NCI-H526 treated with DMSO at 0.1 percent for 48 hours (cell line): Measurements from ENCODE around the gene SLC43A3.
"Not testable (repeated sequence)": the region's sequence is repeated elsewhere in the genome, so short reads cannot be mapped to it uniquely, and the experiment has no call there.

Source experiments
- DNase-seq: peaks from one replicate; lab custom pipeline; 2025; lab: John Stamatoyannopoulos, UW

Gene SLC43A3

GRCh38 chr11:57405271-57405860 lies 21.6 kb downstream of the SLC43A3 start:
- DNase-seq: no peak

DNA sequence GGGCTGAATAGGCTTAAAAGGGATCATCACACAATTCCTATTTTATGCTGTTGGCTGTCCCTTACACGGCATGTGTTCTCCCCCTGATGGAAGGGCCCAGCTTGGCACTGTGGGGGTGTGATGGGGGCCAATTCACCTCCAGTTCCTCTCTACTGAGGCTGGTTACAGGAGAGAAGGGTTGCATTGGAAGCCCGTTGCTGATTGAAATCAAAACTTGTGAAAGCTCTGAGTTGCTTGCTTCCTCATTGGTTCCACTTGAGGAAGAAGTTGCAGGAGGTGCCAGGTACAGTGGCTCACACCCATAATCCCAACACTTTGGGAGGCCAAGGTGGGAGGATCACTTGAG lies 23.1 kb downstream of the SLC43A3 start:
- DNase-seq: no peak

DNA sequence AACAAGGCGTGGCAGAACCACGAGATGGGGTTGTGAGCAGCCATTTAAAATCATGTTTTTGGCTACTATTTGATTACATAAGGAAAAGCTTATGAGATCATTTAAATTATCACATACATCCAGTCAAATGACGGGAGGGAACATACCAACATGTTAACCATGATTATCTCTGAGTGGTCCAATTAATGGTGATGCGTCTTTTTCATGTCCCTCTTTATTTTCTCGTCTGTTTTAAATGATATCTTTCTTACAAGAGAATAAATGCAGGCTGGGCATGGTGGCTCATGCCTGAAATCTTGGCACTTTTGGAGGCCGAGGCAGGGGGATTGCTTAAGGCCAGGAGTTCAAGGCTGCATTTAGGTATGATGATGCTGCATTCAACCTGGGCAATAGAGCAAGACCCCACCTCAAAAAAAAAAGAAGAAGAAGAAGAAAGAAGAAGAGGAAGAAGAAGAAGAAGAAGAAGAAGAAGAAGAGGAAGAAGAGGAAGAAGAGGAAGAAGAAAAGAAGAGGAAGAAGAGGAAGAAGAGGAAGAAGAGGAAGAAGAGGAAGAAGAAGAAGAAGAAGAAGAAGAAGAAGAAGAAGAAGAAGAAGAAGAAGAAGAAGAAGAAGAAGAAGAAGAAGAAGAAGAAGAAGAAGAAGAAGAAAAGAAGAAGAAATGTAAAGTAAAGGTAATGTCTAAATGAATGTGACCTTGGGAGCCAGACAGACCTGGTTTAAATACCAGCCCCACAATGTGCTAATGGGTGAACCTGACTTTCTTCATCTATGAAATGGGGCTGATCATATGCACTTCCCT lies 23.7 kb downstream of the SLC43A3 start:
- DNase-seq: not testable (repeated sequence)

- no peak for DNase-seq
Measured at GRCh38 chr11:57402188-57403002, 24.5 kb downstream of the SLC43A3 start.

DNA sequence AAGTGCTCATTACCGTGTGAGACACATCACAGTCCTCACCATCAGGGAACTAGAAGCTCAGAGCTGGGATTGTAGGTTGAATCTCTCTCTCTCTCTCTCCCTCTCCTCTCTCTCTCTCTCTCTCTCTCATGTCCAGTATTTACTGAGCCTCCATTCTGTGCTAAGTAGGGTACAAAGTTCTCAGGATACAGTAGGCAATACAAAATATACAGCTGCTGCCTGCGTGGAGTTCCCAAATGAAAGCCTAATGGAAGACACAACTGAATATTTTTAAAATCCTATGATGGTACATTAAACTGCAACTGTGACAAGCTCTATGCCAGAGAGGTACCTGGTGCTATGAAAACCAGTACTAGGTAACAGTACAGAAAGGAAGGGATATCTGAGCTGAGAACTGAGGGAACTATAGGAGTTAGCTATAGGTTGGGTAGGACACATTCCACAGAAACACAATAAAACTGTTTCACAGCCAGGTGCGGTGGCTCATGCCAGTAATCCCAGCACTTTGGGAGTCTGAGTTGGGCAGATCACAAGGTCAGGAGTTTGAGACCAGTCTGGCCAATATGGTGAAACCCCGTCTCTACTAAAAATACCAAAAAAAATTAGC lies 26.8 kb downstream of the SLC43A3 start:
- no peak for DNase-seq

GRCh38 chr11:57399221-57399620 lies 27.7 kb downstream of the SLC43A3 start:
- no peak for DNase-seq

- DNase-seq: no peak
Measured at GRCh38 chr11:57397394-57397990, 29.4 kb downstream of the SLC43A3 start.

DNA sequence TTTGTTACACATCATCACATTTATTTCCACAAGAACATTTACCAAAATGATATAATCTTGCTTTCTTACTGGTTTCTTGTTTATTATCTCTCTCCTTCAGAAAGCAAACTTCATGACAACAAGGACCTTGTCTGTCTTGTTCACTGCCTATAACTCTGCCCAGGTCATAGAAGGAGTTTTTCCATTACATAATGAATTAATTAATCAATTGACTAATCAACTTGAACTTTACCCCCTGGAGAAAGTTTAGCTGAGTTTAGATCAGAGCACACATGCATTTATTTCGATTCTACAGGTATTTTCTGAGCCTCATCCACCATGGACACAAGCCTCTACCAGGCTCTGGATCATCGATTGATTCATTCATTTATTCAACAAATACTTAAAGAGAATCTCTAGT lies 30.2 kb downstream of the SLC43A3 start:
- DNase-seq: no peak

GRCh38 chr11:57395905-57396623 lies 30.9 kb downstream of the SLC43A3 start:
- no peak for DNase-seq

- no peak for DNase-seq
Measured at GRCh38 chr11:57394203-57394965, 32.5 kb downstream of the SLC43A3 start.

DNA sequence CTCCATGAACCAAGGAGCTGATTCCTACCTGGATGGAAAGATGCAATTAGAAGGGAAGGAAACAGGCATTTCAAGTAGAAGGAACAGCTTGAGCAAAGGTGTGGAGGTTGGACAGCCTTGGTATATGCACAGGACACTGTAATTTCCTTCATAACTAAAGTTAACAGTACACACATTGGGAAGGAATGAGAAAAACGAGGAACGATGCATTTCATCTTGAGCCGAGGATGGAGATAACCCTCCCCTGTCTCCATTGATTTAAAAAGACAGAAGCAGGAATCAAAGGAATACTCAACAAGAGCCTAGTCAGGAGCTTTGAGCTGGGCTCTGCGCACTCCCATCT lies 34.2 kb downstream of the SLC43A3 start:
- no peak for DNase-seq

DNA sequence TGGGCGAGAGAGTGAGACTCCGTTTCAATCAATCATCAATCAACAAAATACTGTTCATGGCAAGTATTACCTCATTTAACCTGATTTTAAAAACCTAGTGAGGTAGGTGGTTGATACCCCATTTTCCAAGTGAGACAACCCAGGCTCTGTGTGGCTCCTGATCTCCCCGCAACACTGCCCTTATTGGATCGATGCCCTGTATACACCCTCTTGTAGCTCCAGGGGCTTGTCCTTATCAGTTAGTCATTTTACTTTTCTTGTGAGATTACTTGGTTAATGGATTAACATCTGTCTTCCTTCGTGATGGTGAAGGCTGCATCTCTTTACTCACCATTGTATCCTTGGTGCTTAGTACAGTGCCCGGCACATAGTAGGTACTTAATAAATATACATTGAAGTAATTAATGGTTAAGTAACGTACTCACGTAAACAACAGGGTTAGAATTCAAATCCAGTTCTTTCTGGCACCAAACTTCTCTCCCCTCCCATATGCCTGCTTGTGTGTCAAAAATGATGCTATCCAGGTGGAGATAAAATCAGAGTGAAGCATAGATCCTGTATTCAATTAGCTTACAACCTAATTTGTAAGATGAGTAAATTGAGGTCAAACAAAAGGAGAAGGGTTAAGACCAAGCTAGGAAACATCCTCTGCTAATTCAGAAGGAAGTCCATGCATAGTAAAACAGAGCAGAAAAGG lies 34.7 kb downstream of the SLC43A3 start:
- DNase-seq: no peak

DNA sequence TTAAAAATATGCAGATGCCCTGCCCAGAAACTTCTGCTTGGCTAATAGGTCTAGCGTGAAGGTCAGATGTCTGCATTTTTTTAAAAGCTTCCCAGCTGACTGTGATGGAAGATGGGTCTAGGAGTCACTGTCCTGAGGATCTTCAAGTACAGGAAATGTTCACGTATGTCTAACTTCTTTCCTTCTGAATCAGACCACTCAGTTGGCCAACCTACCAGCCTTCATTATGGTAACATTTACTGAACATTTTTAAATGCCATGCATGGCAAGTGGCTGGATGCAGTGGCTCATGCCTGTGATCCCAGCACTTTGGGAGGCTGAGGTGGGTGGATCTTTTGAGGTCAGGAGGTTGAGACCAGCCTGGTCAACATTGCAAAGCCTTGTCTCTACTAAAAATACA lies 35.4 kb downstream of the SLC43A3 start:
- no peak for DNase-seq

GRCh38 chr11:57391111-57391510 lies 35.8 kb downstream of the SLC43A3 start:
- DNase-seq: no peak

- DNase-seq: no peak
Measured at GRCh38 chr11:57390535-57390934, 36.4 kb downstream of the SLC43A3 start, which contains the start of gene PRG2. PRG2 (minus strand) TSS chr11:57390650; CDS start chr11:57389944, 706 bp downstream.

DNA sequence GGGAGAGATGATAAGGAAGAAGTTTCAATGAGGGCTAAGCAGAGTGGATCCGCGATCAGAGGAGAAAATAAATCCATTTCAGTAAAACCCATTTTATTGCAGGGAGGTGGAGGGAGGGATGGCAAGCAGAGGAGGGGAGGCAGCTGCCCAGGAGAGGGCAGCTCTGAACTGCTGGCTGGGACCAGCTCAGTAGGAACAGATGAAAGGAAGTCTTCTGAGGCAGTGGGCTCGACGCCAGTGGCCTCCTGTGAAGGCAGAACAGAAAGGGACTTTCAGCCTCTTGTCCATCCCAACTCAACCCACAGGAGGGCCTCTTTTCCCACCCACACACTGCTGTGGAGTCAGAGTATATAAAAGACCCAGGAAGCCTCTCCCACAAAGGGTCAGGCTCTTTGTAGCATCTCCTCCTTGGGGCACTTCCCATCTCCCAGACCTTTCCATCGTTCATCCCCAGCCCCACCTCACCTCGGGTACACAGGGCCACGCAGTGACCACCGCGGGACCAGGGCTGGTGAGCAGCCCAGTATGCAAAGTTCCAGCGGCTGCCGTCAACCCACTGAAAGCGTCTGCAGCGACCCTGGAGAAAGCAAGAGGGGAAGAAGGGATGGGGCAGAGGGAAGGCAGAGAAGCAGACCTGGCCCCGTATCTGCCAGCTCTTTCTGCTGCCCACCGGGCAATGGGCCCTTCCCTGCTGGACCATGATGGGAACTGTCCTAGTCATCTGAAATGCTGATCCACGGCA lies 39.5 kb downstream of the SLC43A3 start:
- DNase-seq: no peak

GRCh38 chr11:57386178-57386940 lies 40.6 kb downstream of the SLC43A3 start:
- no peak for DNase-seq

DNA sequence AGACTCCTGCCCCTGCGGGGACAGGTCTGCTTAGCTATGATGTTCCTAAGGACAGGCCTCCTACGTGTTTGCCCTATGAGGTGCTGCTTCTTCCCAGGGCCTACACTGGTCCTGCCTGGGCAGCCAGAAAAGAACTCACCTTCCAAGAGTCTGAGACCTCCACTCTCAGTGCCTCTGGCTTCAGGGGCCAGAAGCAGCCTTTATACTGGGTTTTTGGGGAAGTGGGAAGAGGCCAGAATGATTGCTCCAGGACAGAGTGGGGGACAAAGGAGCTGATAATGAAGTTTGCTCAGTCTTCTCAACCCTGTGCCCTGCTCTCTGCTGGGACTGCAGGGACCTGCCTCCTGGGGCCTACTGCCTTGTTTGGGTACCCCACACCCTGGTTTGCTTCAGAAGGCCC lies 45.9 kb downstream of the SLC43A3 start, which contains the start of gene PRG3:
PRG3 (minus strand) TSS at position 176 of the 400 bp plus-strand sequence. CDS start 442 bp downstream, outside the sequence.
- DNase-seq: no peak
